GM23338 (cell line): ENCODE measurements around the gene MPDU1. TPM values are rescaled to one million over a fixed set of nuclear protein-coding genes. Genes with fewer than 3 reads are reported as not detected.

Experiments
- ATAC-seq: fragments of 200-7000 bp; cut with Tn5 transposase; 3 replicates; pipeline ENCODE4 v1.9.1; 2020
- DNase-seq: peaks from one replicate; pipeline ENCODE4 v3.0.0-alpha.2; 2015; ENCODE audit warnings: low spot score
- H2AFZ ChIP-seq: fragments of 200-600 bp; sonication (generic); 2 replicates; pipeline ENCODE4 v1.8.0; 2016; ENCODE audit warnings: antibody characterized with exemption, mild to moderate bottlenecking, moderate library complexity
- H3F3A ChIP-seq: fragments of 200-600 bp; sonication (generic); replicated peaks from 2 replicates; pipeline ENCODE4 v1.8.0; 2017; ENCODE audit warnings: antibody characterized with exemption, mixed run types, low read depth
- H3K27ac ChIP-seq: fragments of 200-600 bp; sonication (generic); 2 replicates; pipeline ENCODE4 v1.6.1; 2016; ENCODE audit warnings: low read depth
- H3K27me3 ChIP-seq: fragments of 200-600 bp; sonication (generic); 2 replicates; pipeline ENCODE4 v1.8.0; 2016; ENCODE audit warnings: mild to moderate bottlenecking, mixed run types, moderate library complexity; ENCODE audit not compliant: insufficient read depth
- H3K36me3 ChIP-seq: fragments of 200-600 bp; sonication (generic); 2 replicates; pipeline ENCODE4 v1.8.0; 2016; ENCODE audit warnings: mild to moderate bottlenecking; ENCODE audit not compliant: insufficient read depth
- H3K4me1 ChIP-seq: fragments of 200-600 bp; sonication (generic); 2 replicates; pipeline ENCODE4 v1.8.0; 2016; ENCODE audit warnings: mild to moderate bottlenecking, moderate library complexity; ENCODE audit not compliant: insufficient read depth
- H3K4me2 ChIP-seq: fragments of 200-600 bp; sonication (generic); 2 replicates; pipeline ENCODE4 v1.7.1; 2017; ENCODE audit warnings: mixed run types
- H3K4me3 ChIP-seq: fragments of 200-600 bp; sonication (generic); 2 replicates; pipeline ENCODE4 v1.6.1; 2016; ENCODE audit warnings: mixed run types
- H3K79me2 ChIP-seq: fragments of 200-600 bp; sonication (generic); replicated peaks from 2 replicates; pipeline ENCODE4 v1.8.0; 2017; ENCODE audit warnings: mild to moderate bottlenecking; ENCODE audit not compliant: insufficient read depth
- H3K9me2 ChIP-seq: fragments of 200-600 bp; sonication (generic); 2 replicates; pipeline ENCODE4 v1.8.0; 2017; ENCODE audit not compliant: insufficient read depth
- H4K20me1 ChIP-seq: fragments of 200-600 bp; sonication (generic); replicated peaks from 2 replicates; pipeline ENCODE4 v1.8.0; 2017; ENCODE audit warnings: mild to moderate bottlenecking; ENCODE audit not compliant: insufficient read depth
- H3K27ac Mint-ChIP-seq: 2 replicates; pipeline ENCODE4 v1.8.0; 2020; ENCODE audit warnings: inconsistent platforms, mild to moderate bottlenecking, moderate library complexity, mixed read lengths
- H3K27me3 Mint-ChIP-seq: 3 replicates; pipeline ENCODE4 v1.8.0; 2022; ENCODE audit warnings: low read depth, mild to moderate bottlenecking, moderate library complexity, mixed read lengths, inconsistent platforms; ENCODE audit not compliant: insufficient read depth, poor library complexity
- H3K36me3 Mint-ChIP-seq: 3 replicates; pipeline ENCODE4 v1.8.0; 2021; ENCODE audit warnings: low read depth, mild to moderate bottlenecking, inconsistent platforms, moderate library complexity, mixed read lengths
- H3K4me1 Mint-ChIP-seq: 3 replicates; pipeline ENCODE4 v1.8.0; 2020; ENCODE audit warnings: mild to moderate bottlenecking, inconsistent platforms, mixed read lengths
- H3K4me3 Mint-ChIP-seq: 3 replicates; pipeline ENCODE4 v1.8.0; 2021; ENCODE audit warnings: moderate library complexity, mild to moderate bottlenecking, inconsistent platforms, mixed read lengths
- H3K9me3 Mint-ChIP-seq: 3 replicates; pipeline ENCODE4 v1.8.0; 2020; ENCODE audit warnings: moderate library complexity, mild to moderate bottlenecking, inconsistent platforms, mixed read lengths
- CREB1 ChIP-seq: fragments of 250-450 bp; sonication (Bioruptor Pico); IDR thresholded peaks from 2 replicates; pipeline ENCODE4 v1.5.0; 2020; ENCODE audit warnings: low read depth, mild to moderate bottlenecking, moderate library complexity
- CTCF ChIP-seq, 2 experiments: fragments of 200-600 bp in 1 of 2; sonication (generic) in 1 of 2; conservative IDR thresholded peaks; 2 replicates each; pipeline versions ENCODE4 v1.5.1 to v1.6.1; 2016 to 2017; ENCODE audit warnings: antibody characterized with exemption in 2 of 2, low read depth in 2 of 2, mild to moderate bottlenecking in 2 of 2, moderate library complexity in 1 of 2
- ETS1 ChIP-seq: IDR thresholded peaks from 2 replicates; pipeline ENCODE4 v1.6.1; 2016; ENCODE audit warnings: antibody characterized with exemption
- EZH2 ChIP-seq: fragments of 200-600 bp; sonication (generic); IDR thresholded peaks from one replicate; pipeline ENCODE4 v1.8.0; 2017; ENCODE audit warnings: antibody characterized with exemption, mild to moderate bottlenecking, low read depth; ENCODE audit not compliant: unreplicated experiment
- EZH2phosphoT487 ChIP-seq: fragments of 200-600 bp; sonication (generic); IDR thresholded peaks from one replicate; pipeline ENCODE4 v1.8.1; 2018; ENCODE audit warnings: antibody characterized with exemption; ENCODE audit not compliant: unreplicated experiment
- JUNB ChIP-seq: IDR thresholded peaks from one replicate; pipeline ENCODE4 v1.6.1; 2016; ENCODE audit warnings: antibody characterized with exemption; ENCODE audit not compliant: unreplicated experiment
- NANOG ChIP-seq: IDR thresholded peaks from 2 replicates; pipeline ENCODE4 v1.6.1; 2016; ENCODE audit warnings: antibody characterized with exemption, borderline replicate concordance
- POLR2AphosphoS5 ChIP-seq: IDR thresholded peaks from 2 replicates; pipeline ENCODE4 v1.6.1; 2016; ENCODE audit warnings: antibody characterized with exemption, low read depth
- REST ChIP-seq: IDR thresholded peaks from one replicate; pipeline ENCODE4 v1.6.1; 2018; ENCODE audit warnings: antibody characterized with exemption; ENCODE audit not compliant: unreplicated experiment
- STAT1 ChIP-seq: IDR thresholded peaks from one replicate; pipeline ENCODE4 v1.6.1; 2016; ENCODE audit warnings: antibody characterized with exemption; ENCODE audit not compliant: unreplicated experiment
- ZNF114 ChIP-seq: fragments of 250-450 bp; sonication (Bioruptor Pico); IDR thresholded peaks from 2 replicates; pipeline ENCODE4 v1.5.0; 2020; ENCODE audit warnings: mild to moderate bottlenecking, moderate library complexity
- ZNF331 ChIP-seq: fragments of 250-450 bp; sonication (Bioruptor Pico); IDR thresholded peaks from 2 replicates; pipeline ENCODE4 v1.5.0; 2020; ENCODE audit warnings: low read depth, mild to moderate bottlenecking, moderate library complexity
- ZNF462 ChIP-seq: fragments of 250-450 bp; sonication (Bioruptor Pico); IDR thresholded peaks from 2 replicates; pipeline ENCODE4 v1.5.0; 2020; ENCODE audit warnings: mild to moderate bottlenecking, moderate library complexity
- polyA plus RNA-seq: library from polyadenylated mRNA; unstranded; fragments of >200 nt; fragmentation: Nextera tagmentation; extraction: Ambion mirVana; gene quantifications from 2 replicates; pipeline ENCODE4 v1.2.1, GENCODE V29; 2016
- total RNA-seq: library from RNA; depleted of rRNA; stranded (reverse); fragments of >200 nt; shearing (Covaris generic); gene quantifications from 2 replicates; pipeline ENCODE4 v1.2.3, GENCODE V29; 2014

MPDU1 gene
- total and polyA plus RNA-seq, 2 experiments from 2014 or later: 65.1 to 216 TPM

- Mint-ChIP-seq H3K4me1 (peaks cover 9% of the 10 kb centered on the region), H3K9me3 (no peaks in the 10 kb centered on the region), H3K4me3 (no peak overlapping the region), H3K27ac (no peak overlapping the region), H3K36me3 (peaks cover 13% of the 10 kb centered on the region; the same call in 2 of the 3 replicates), H3K27me3 (peaks cover 10% of the 10 kb centered on the region)
- DNase-seq (no peak), ATAC-seq (no peak)
- peaks cover 4% of the 10 kb centered on the region; the same call in 1 of the 2 replicates for H3K79me2 ChIP-seq
- H3K4me2 ChIP-seq: no peak overlapping the region
- no peaks in the 10 kb centered on the region for H3K36me3 ChIP-seq
- H4K20me1 ChIP-seq: no peaks in the 10 kb centered on the region
- peaks cover 11% of the 10 kb centered on the region; the same call in 1 of the 2 replicates for H3F3A ChIP-seq
- no peak overlapping the region for H2AFZ ChIP-seq
- H3K27ac ChIP-seq: no peak overlapping the region
- no peaks in the 10 kb centered on the region for H3K27me3 ChIP-seq
- H3K4me3 ChIP-seq: no peak overlapping the region
- TF ChIP-seq POLR2AphosphoS5: no peak
- no peak for TF ChIP-seq ZNF114 (CRISPR knock-in tag)
- no peak for TF ChIP-seq ETS1
- TF ChIP-seq NANOG: no peak
- TF ChIP-seq JUNB: no peak
- no peak for TF ChIP-seq CREB1 (CRISPR knock-in tag)
- TF ChIP-seq CTCF (conservative IDR thresholded peaks at IDR 0.05; ENCODE audit: low read depth in 2 of 2): no peak
- TF ChIP-seq ZNF462 (CRISPR knock-in tag): no peak
- TF ChIP-seq EZH2phosphoT487: no peak
- TF ChIP-seq EZH2: no peak
- TF ChIP-seq REST: no peak
- TF ChIP-seq STAT1: no peak
- TF ChIP-seq ZNF331 (CRISPR knock-in tag): no peak
- peaks cover 7% of the 10 kb centered on the region for H3K4me1 ChIP-seq
- H3K9me2 ChIP-seq: no peaks in the 10 kb centered on the region
Measured at GRCh38 chr17:7623661-7624060, 40.0 kb downstream of the MPDU1 start.
